BJ (cell line): ENCODE data around the gene CCNL1. TPM values are rescaled to one million over a fixed set of nuclear protein-coding genes. Genes with fewer than 3 reads are reported as not detected.

Experiments used
- CTCF ChIA-PET: fragments of 350-600 bp; formaldehyde crosslinking; extraction: SDS; loops from one replicate; lab custom pipeline; 2021; ENCODE audit warnings: antibody characterized with exemption, inconsistent platforms; lab: Yijun Ruan, JAX
- POLR2A ChIA-PET: fragments of 300-600 bp; sonication (Branson Sonifier 250); formaldehyde crosslinking; extraction: SDS; loops from one replicate; lab custom pipeline; 2021; ENCODE audit warnings: antibody characterized with exemption; lab: Charles Lee
- DNase-seq: peaks from one replicate; pipeline ENCODE4 v3.0.0-alpha.2; 2011; ENCODE audit warnings: low read depth
- H3K27me3 ChIP-seq: 2 replicates; pipeline ENCODE4 v1.6.0; 2011; ENCODE audit warnings: low read length; ENCODE audit not compliant: control insufficient read depth, insufficient read depth
- H3K36me3 ChIP-seq: 2 replicates; pipeline ENCODE4 v1.5.1; 2011; ENCODE audit warnings: low read length; ENCODE audit not compliant: control insufficient read depth, insufficient read depth
- H3K4me3 ChIP-seq: 2 replicates; pipeline ENCODE4 v1.5.1; 2011; ENCODE audit warnings: low read depth, mild to moderate bottlenecking, control low read depth, low read length
- polyA plus RNA-seq: library from polyadenylated mRNA; depleted of rRNA; stranded (reverse); fragments of >200 nt; gene quantifications from 2 replicates; pipeline ENCODE4 v1.2.3, GENCODE V29; 2011
- TF ChIP-seq, protein P1 (sequence below): IDR thresholded peaks from 2 replicates; pipeline ENCODE4 v1.5.1; 2011; ENCODE audit warnings: low read depth, mild to moderate bottlenecking, control low read depth, inconsistent platforms, low read length, moderate library complexity; ENCODE audit not compliant: insufficient read depth

Gene CCNL1
- polyA plus RNA-seq, 1 experiment: 145 TPM

- TF ChIP-seq, protein P1, sequence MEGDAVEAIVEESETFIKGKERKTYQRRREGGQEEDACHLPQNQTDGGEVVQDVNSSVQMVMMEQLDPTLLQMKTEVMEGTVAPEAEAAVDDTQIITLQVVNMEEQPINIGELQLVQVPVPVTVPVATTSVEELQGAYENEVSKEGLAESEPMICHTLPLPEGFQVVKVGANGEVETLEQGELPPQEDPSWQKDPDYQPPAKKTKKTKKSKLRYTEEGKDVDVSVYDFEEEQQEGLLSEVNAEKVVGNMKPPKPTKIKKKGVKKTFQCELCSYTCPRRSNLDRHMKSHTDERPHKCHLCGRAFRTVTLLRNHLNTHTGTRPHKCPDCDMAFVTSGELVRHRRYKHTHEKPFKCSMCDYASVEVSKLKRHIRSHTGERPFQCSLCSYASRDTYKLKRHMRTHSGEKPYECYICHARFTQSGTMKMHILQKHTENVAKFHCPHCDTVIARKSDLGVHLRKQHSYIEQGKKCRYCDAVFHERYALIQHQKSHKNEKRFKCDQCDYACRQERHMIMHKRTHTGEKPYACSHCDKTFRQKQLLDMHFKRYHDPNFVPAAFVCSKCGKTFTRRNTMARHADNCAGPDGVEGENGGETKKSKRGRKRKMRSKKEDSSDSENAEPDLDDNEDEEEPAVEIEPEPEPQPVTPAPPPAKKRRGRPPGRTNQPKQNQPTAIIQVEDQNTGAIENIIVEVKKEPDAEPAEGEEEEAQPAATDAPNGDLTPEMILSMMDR: no peak
- no peaks in the 10 kb centered on the region for H3K27me3 ChIP-seq
- DNase-seq: no peak
- CTCF ChIA-PET: interaction anchor here (1.1 kb wide), 1 partner anchor 17 kb away, joined by 4 read pairs; no protein-coding TSS in a partner anchor
- POLR2A ChIA-PET: no interaction called here
- no peak overlapping the region for H3K4me3 ChIP-seq
- no peaks in the 10 kb centered on the region for H3K36me3 ChIP-seq
Measured at GRCh38 chr3:157100608-157101396, 59.1 kb downstream of the CCNL1 start.

- ChIA-PET POLR2A (no interaction called here), CTCF (interaction anchor here (1.0 kb wide), 1 partner anchor 425 kb away, joined by 4 read pairs; the partner anchor contains the start of gene TIPARP)
- no peak for DNase-seq
- H3K27me3 ChIP-seq: no peaks in the 10 kb centered on the region
- TF ChIP-seq, protein P1: no peak
- H3K36me3 ChIP-seq: no peaks in the 10 kb centered on the region
- H3K4me3 ChIP-seq: no peak overlapping the region
Measured at GRCh38 chr3:157100096-157100477, 59.9 kb downstream of the CCNL1 start.

DNA sequence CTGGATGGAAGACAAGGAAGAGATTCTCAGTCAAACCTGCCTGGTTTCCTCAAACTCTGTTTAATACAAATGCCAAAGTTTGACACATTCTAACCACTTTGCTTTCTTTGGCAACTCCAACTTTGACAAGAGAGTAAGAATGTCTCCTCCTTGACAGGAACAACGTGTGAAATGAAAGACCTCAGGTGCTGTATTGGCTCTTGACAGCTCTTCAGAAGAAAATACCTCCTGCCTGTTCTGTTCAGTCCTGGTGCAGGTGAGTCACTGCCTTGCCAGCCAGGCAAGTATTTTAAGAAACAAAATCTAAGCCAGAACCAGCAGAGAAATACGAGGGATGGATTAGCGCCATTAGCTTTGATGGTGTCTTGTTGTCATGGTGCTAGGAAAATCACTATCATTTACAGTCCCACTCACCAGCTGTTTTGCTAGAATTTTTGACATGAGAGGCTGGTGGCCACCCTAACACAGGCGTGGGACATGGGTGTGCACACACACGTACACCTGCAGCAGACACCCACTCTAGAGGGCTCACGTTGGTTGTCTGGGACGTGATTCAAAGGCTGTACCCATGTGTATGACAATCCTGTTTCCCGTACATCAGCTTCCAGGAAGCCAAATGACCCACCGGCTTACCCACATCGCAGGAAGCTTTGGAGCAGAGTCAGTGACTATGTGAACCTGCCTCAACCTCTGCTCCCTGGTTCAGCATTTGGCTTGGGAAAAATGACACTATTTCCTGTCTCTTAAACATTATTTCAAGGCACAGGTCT lies 60.4 kb downstream of the CCNL1 start:
- TF ChIP-seq, protein P1: no peak
- H3K36me3 ChIP-seq: no peaks in the 10 kb centered on the region
- no peaks in the 10 kb centered on the region for H3K27me3 ChIP-seq
- ChIA-PET POLR2A (no interaction called here), CTCF (interaction anchor here (1.0 to 1.6 kb wide), 4 partner anchors 10 to 424 kb away, joined by 3 to 5 read pairs (median 4); partner anchors contain the start of gene TIPARP)
- H3K4me3 ChIP-seq: no peak overlapping the region
- no peak for DNase-seq

DNA sequence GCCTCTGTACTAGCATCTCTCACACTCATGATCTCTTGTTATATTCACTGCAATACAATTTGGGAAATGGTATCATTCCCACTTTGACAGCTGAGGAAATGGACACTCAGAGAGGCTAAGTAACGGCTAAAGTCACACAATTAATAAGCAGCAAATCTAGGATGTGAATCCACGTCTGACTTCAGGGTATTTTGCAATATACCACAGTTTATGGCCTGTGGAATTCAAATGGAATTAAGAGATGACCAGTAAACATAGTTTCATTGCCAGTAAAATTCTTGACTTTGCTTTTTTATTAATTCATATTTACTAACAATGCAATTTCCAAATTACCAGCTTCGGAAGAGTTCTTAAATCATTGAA lies 61.1 kb downstream of the CCNL1 start:
- no peak for DNase-seq
- Histone ChIP-seq H3K4me3 (no peak overlapping the region), H3K27me3 (no peaks in the 10 kb centered on the region), H3K36me3 (no peaks in the 10 kb centered on the region)
- TF ChIP-seq, protein P1: no peak
- ChIA-PET POLR2A (interaction anchor here (0.7 kb wide), 1 partner anchor 551 kb away, joined by 5 read pairs; no protein-coding TSS in a partner anchor), CTCF (interaction anchor here (0.6 to 1.6 kb wide), 7 partner anchors 10 to 307 kb away, joined by 3 to 7 read pairs (median 3); no protein-coding TSS in a partner anchor)
